Activated naive CD4-positive, alpha-beta T cell treated with anti-CD3 and anti-CD28 coated beads, Interleukin-2, amount 50 U/mL, for 24 hours (primary cell): ENCODE results near the gene SLC9A9.
"Not testable (repeated sequence)": the region's sequence is repeated elsewhere in the genome, so short reads cannot be mapped to it uniquely, and the experiment has no call there.

Experiments used
- H3K27ac Mint-ChIP-seq: one replicate; pipeline ENCODE4 v1.8.0; 2021; ENCODE audit warnings: mild to moderate bottlenecking, mixed read lengths
- H3K27me3 Mint-ChIP-seq: one replicate; pipeline ENCODE4 v1.8.0; 2021; ENCODE audit warnings: mixed read lengths
- H3K36me3 Mint-ChIP-seq: one replicate; pipeline ENCODE4 v1.8.0; 2021; ENCODE audit warnings: mixed read lengths
- H3K4me1 Mint-ChIP-seq: one replicate; pipeline ENCODE4 v1.8.0; 2021; ENCODE audit warnings: mixed read lengths
- H3K4me3 Mint-ChIP-seq: one replicate; pipeline ENCODE4 v1.8.0; 2021; ENCODE audit warnings: mild to moderate bottlenecking, mixed read lengths
- H3K9me3 Mint-ChIP-seq: one replicate; pipeline ENCODE4 v1.8.0; 2021; ENCODE audit warnings: mixed read lengths

Gene SLC9A9

GRCh38 chr3:143286392-143287010, 561.8 kb downstream of the SLC9A9 start:
- H3K4me1 Mint-ChIP-seq = peaks cover 15% of the 10 kb centered on the region
- no peak overlapping the region for H3K27ac Mint-ChIP-seq
- no peaks in the 10 kb centered on the region for H3K9me3 Mint-ChIP-seq
- no peaks in the 10 kb centered on the region for H3K27me3 Mint-ChIP-seq
- H3K36me3 Mint-ChIP-seq = no peaks in the 10 kb centered on the region
- no peak overlapping the region for H3K4me3 Mint-ChIP-seq

GRCh38 chr3:143283432-143284128, 564.7 kb downstream of the SLC9A9 start:
- Mint-ChIP-seq H3K9me3 (no peaks in the 10 kb centered on the region), H3K36me3 (peaks cover 3% of the 10 kb centered on the region), H3K4me1 (peaks cover 31% of the 10 kb centered on the region), H3K27me3 (no peaks in the 10 kb centered on the region), H3K27ac (no peak overlapping the region), H3K4me3 (no peak overlapping the region)

- H3K36me3 Mint-ChIP-seq = peaks cover 3% of the 10 kb centered on the region
- peaks cover 50% of the 10 kb centered on the region for H3K4me1 Mint-ChIP-seq
- no peaks in the 10 kb centered on the region for H3K27me3 Mint-ChIP-seq
- H3K27ac Mint-ChIP-seq = no peak overlapping the region
- no peak overlapping the region for H3K4me3 Mint-ChIP-seq
- no peaks in the 10 kb centered on the region for H3K9me3 Mint-ChIP-seq
These were observed 567.3 kb downstream of the SLC9A9 start for GRCh38 chr3:143280984-143281383.

- H3K36me3 Mint-ChIP-seq, H3K4me3 Mint-ChIP-seq, H3K27ac Mint-ChIP-seq, H3K27me3 Mint-ChIP-seq, H3K9me3 Mint-ChIP-seq: not testable (repeated sequence)
- peaks cover 51% of the 10 kb centered on the region for H3K4me1 Mint-ChIP-seq
These were observed 568.7 kb downstream of the SLC9A9 start for GRCh38 chr3:143279567-143279966.

- peaks cover 9% of the 10 kb centered on the region for H3K36me3 Mint-ChIP-seq
- H3K4me1 Mint-ChIP-seq = peaks cover 51% of the 10 kb centered on the region
- H3K27ac Mint-ChIP-seq = no peak overlapping the region
These were observed 569.5 kb downstream of the SLC9A9 start for GRCh38 chr3:143278721-143279120.

GRCh38 chr3:143277531-143277930, 570.7 kb downstream of the SLC9A9 start:
- no peak overlapping the region for H3K4me3 Mint-ChIP-seq
- H3K27me3 Mint-ChIP-seq = no peaks in the 10 kb centered on the region
- no peaks in the 10 kb centered on the region for H3K9me3 Mint-ChIP-seq
- peaks cover 51% of the 10 kb centered on the region for H3K4me1 Mint-ChIP-seq
- no peak overlapping the region for H3K27ac Mint-ChIP-seq
- H3K36me3 Mint-ChIP-seq = peaks cover 9% of the 10 kb centered on the region

More at GRCh38 chr3:143278721-143279120, 569.5 kb downstream of the SLC9A9 start:
- H3K27me3 Mint-ChIP-seq = no peaks in the 10 kb centered on the region
- H3K9me3 Mint-ChIP-seq = no peaks in the 10 kb centered on the region
- H3K4me3 Mint-ChIP-seq = no peak overlapping the region

GRCh38 chr3:143276592-143276991, 571.7 kb downstream of the SLC9A9 start:
- no peaks in the 10 kb centered on the region for H3K9me3 Mint-ChIP-seq
- peak overlapping the region; percentile 30 for H3K27ac Mint-ChIP-seq
- H3K4me1 Mint-ChIP-seq = peaks cover 42% of the 10 kb centered on the region
- H3K27me3 Mint-ChIP-seq = no peaks in the 10 kb centered on the region
- no peak overlapping the region for H3K4me3 Mint-ChIP-seq
- peaks cover 9% of the 10 kb centered on the region for H3K36me3 Mint-ChIP-seq

- H3K9me3 Mint-ChIP-seq = no peaks in the 10 kb centered on the region
- peaks cover 5% of the 10 kb centered on the region for H3K36me3 Mint-ChIP-seq
- no peak overlapping the region for H3K4me3 Mint-ChIP-seq
- peaks cover 32% of the 10 kb centered on the region for H3K4me1 Mint-ChIP-seq
- no peaks in the 10 kb centered on the region for H3K27me3 Mint-ChIP-seq
- H3K27ac Mint-ChIP-seq = no peak overlapping the region
These were observed 574.1 kb downstream of the SLC9A9 start for GRCh38 chr3:143273975-143274690.

- Mint-ChIP-seq H3K4me3 (no peak overlapping the region), H3K36me3 (peaks cover 9% of the 10 kb centered on the region), H3K4me1 (peaks cover 8% of the 10 kb centered on the region), H3K27me3 (no peaks in the 10 kb centered on the region), H3K9me3 (no peaks in the 10 kb centered on the region), H3K27ac (no peak overlapping the region)
These were observed 577.1 kb downstream of the SLC9A9 start for GRCh38 chr3:143271136-143271535.

- Mint-ChIP-seq H3K27ac (no peak overlapping the region), H3K36me3 (peaks cover 5% of the 10 kb centered on the region)
These were observed 578.5 kb downstream of the SLC9A9 start for GRCh38 chr3:143269741-143270140.

GRCh38 chr3:143267989-143268388, 580.3 kb downstream of the SLC9A9 start:
- Mint-ChIP-seq H3K9me3 (no peaks in the 10 kb centered on the region), H3K4me3 (no peak overlapping the region), H3K36me3 (peaks cover 4% of the 10 kb centered on the region), H3K27me3 (no peaks in the 10 kb centered on the region), H3K27ac (no peak overlapping the region), H3K4me1 (peaks cover 10% of the 10 kb centered on the region)

More at GRCh38 chr3:143269741-143270140, 578.5 kb downstream of the SLC9A9 start:
- H3K4me1 Mint-ChIP-seq = peaks cover 8% of the 10 kb centered on the region
- H3K27me3 Mint-ChIP-seq = no peaks in the 10 kb centered on the region
- H3K9me3 Mint-ChIP-seq = no peaks in the 10 kb centered on the region
- H3K4me3 Mint-ChIP-seq = no peak overlapping the region

GRCh38 chr3:143266927-143267326, 581.3 kb downstream of the SLC9A9 start:
- Mint-ChIP-seq H3K4me3 (no peak overlapping the region), H3K4me1 (peaks cover 10% of the 10 kb centered on the region), H3K36me3 (peaks cover 4% of the 10 kb centered on the region), H3K27ac (no peak overlapping the region), H3K27me3 (no peaks in the 10 kb centered on the region), H3K9me3 (no peaks in the 10 kb centered on the region)

GRCh38 chr3:143266511-143266910, 581.8 kb downstream of the SLC9A9 start:
- H3K9me3 Mint-ChIP-seq = no peaks in the 10 kb centered on the region
- no peak overlapping the region for H3K27ac Mint-ChIP-seq
- no peaks in the 10 kb centered on the region for H3K27me3 Mint-ChIP-seq
- peaks cover 13% of the 10 kb centered on the region for H3K4me1 Mint-ChIP-seq
- H3K36me3 Mint-ChIP-seq = peaks cover 4% of the 10 kb centered on the region
- H3K4me3 Mint-ChIP-seq = no peak overlapping the region

GRCh38 chr3:143265501-143266070, 582.7 kb downstream of the SLC9A9 start:
- peaks cover 13% of the 10 kb centered on the region for H3K4me1 Mint-ChIP-seq
- no peaks in the 10 kb centered on the region for H3K9me3 Mint-ChIP-seq
- H3K4me3 Mint-ChIP-seq = no peak overlapping the region
- no peaks in the 10 kb centered on the region for H3K27me3 Mint-ChIP-seq
- peaks cover 4% of the 10 kb centered on the region for H3K36me3 Mint-ChIP-seq
- H3K27ac Mint-ChIP-seq = no peak overlapping the region

GRCh38 chr3:143263852-143264513, 584.3 kb downstream of the SLC9A9 start:
- H3K27me3 Mint-ChIP-seq = no peaks in the 10 kb centered on the region
- H3K4me1 Mint-ChIP-seq = peaks cover 13% of the 10 kb centered on the region
- H3K4me3 Mint-ChIP-seq = no peak overlapping the region
- H3K9me3 Mint-ChIP-seq = no peaks in the 10 kb centered on the region
- H3K27ac Mint-ChIP-seq = no peak overlapping the region
- peaks cover 4% of the 10 kb centered on the region for H3K36me3 Mint-ChIP-seq
